Natural killer cell (primary cell): Measurements from ENCODE around the gene TCP11. TPM values are rescaled to one million over a fixed set of nuclear protein-coding genes. Genes with fewer than 3 reads are reported as not detected.

Source experiments
- ATAC-seq, 3 donors: fragments of 150-1000 bp in 2 of 3; fragments of 200-7000 bp in 1 of 3; cut with Tn5 transposase; 1 replicate in 1 of 3; 2 replicates in 2 of 3; pipeline ENCODE4 v1.10.0; 2021; ENCODE audit warnings: mild to moderate bottlenecking in 2 of 3, moderate library complexity in 2 of 3
- DNase-seq, 2 donors: peaks; one replicate each; pipeline versions ENCODE4 v3.0.0 to v3.0.0-alpha.2; 2013 to 2021; ENCODE audit warnings: mixed read lengths in 1 of 2
- H3K27ac ChIP-seq: one replicate; pipeline ENCODE4 v1.5.1; 2013; ENCODE audit warnings: mild to moderate bottlenecking, low read length
- H3K27me3 ChIP-seq: one replicate; pipeline ENCODE4 v1.6.1; 2013; ENCODE audit warnings: low read length; ENCODE audit not compliant: control insufficient read depth, insufficient read depth
- H3K36me3 ChIP-seq: one replicate; pipeline ENCODE4 v1.6.1; 2013; ENCODE audit warnings: low read length; ENCODE audit not compliant: control insufficient read depth, insufficient read depth
- H3K4me1 ChIP-seq: one replicate; pipeline ENCODE4 v1.6.1; 2013; ENCODE audit warnings: low read length; ENCODE audit not compliant: control insufficient read depth, insufficient read depth
- H3K4me3 ChIP-seq: one replicate; pipeline ENCODE4 v1.5.1; 2013; ENCODE audit warnings: low read length
- H3K9me3 ChIP-seq: one replicate; pipeline ENCODE4 v1.6.1; 2013; ENCODE audit warnings: low read length; ENCODE audit not compliant: control insufficient read depth, insufficient read depth
- H3K27ac Mint-ChIP-seq, 2 donors: one replicate each; pipeline ENCODE4 v1.8.0; 2022; ENCODE audit warnings: mild to moderate bottlenecking in 2 of 2, mixed read lengths in 2 of 2, moderate library complexity in 1 of 2
- H3K27me3 Mint-ChIP-seq, 2 donors: one replicate each; pipeline ENCODE4 v1.8.0; 2022; ENCODE audit warnings: low read depth in 2 of 2, mixed read lengths in 2 of 2
- H3K36me3 Mint-ChIP-seq: one replicate; pipeline ENCODE4 v1.8.0; 2022; ENCODE audit warnings: mixed read lengths
- H3K4me1 Mint-ChIP-seq, 2 donors: one replicate each; pipeline ENCODE4 v1.8.0; 2022; ENCODE audit warnings: mixed read lengths in 2 of 2
- H3K4me3 Mint-ChIP-seq: one replicate; pipeline ENCODE4 v1.8.0; 2022; ENCODE audit warnings: mild to moderate bottlenecking, moderate library complexity, mixed read lengths
- H3K9me3 Mint-ChIP-seq, 2 donors: one replicate each; pipeline ENCODE4 v1.8.0; 2022; ENCODE audit warnings: mixed read lengths in 2 of 2
- CTCF ChIP-seq: fragments of 200-600 bp; IDR thresholded peaks from one replicate; pipeline ENCODE4 v1.8.0; 2022; ENCODE audit warnings: antibody characterized with exemption
- WGBS: methylation state at CpG from one replicate; pipeline ENCODE4 v1.1.7; 2013; ENCODE audit warnings: missing lambda C conversion rate; ENCODE audit not compliant: insufficient coverage; 5-methylcytosine and 5-hydroxymethylcytosine counted together
- intact Hi-C: fragments of 100-400 bp; cut with micrococcal nuclease; formaldehyde crosslinking; loops from one replicate; pipeline ENCODE4 v1.14.2; 2022
- total RNA-seq, 4 donors: library from RNA; stranded (reverse); fragments of 120-200 nt in 1 of 4; gene quantifications; one replicate each; pipeline versions ENCODE4 v1.2.3 to v1.2.4, GENCODE V29; 2013 to 2022

TCP11 gene
- total RNA-seq, 3 donors from 2014 or later (not counting 1 experiment from before 2014, with no cell fraction given) = not detected

- H3K4me3 ChIP-seq = no peak overlapping the region
- no peak overlapping the region for H3K27ac ChIP-seq
- TF ChIP-seq CTCF = no peak
- no peaks in the 10 kb centered on the region for H3K27me3 ChIP-seq
- WGBS = 100% methylated on average over 2 of the region's 2 CpGs
- H3K4me3 Mint-ChIP-seq = no peak overlapping the region
- no peak overlapping the region for H3K27ac Mint-ChIP-seq
- ATAC-seq = no peak
- no peaks in the 10 kb centered on the region for H3K36me3 ChIP-seq
- no peaks in the 10 kb centered on the region for H3K36me3 Mint-ChIP-seq
- peaks cover 0 to 5% of the 10 kb centered on the region in 2 donors for H3K4me1 Mint-ChIP-seq
- no peak for DNase-seq
- H3K27me3 Mint-ChIP-seq = no peaks in the 10 kb centered on the region
- no peaks in the 10 kb centered on the region for H3K9me3 Mint-ChIP-seq
- no peaks in the 10 kb centered on the region for H3K9me3 ChIP-seq
- no peaks in the 10 kb centered on the region for H3K4me1 ChIP-seq
- intact Hi-C loops = no loop called here
These were observed 71.9 kb downstream of the TCP11 start for GRCh38 chr6:35069262-35069661.

GRCh38 chr6:35068644-35069043, 72.5 kb downstream of the TCP11 start:
- intact Hi-C loops = no loop called here
- Histone ChIP-seq H3K4me3 (no peak overlapping the region), H3K36me3 (no peaks in the 10 kb centered on the region), H3K4me1 (no peaks in the 10 kb centered on the region), H3K27me3 (no peaks in the 10 kb centered on the region), H3K27ac (no peak overlapping the region), H3K9me3 (no peaks in the 10 kb centered on the region)
- WGBS = 96% methylated on average over 7 of the region's 7 CpGs
- H3K9me3 Mint-ChIP-seq = no peaks in the 10 kb centered on the region
- ATAC-seq (no peak), DNase-seq (no peak)
- H3K4me1 Mint-ChIP-seq = peaks cover 0 to 5% of the 10 kb centered on the region in 2 donors
- no peaks in the 10 kb centered on the region for H3K27me3 Mint-ChIP-seq
- no peaks in the 10 kb centered on the region for H3K36me3 Mint-ChIP-seq
- no peak overlapping the region for H3K27ac Mint-ChIP-seq
- H3K4me3 Mint-ChIP-seq = no peak overlapping the region
- no peak for TF ChIP-seq CTCF

GRCh38 chr6:35068206-35068605, 72.9 kb downstream of the TCP11 start:
- H3K9me3 Mint-ChIP-seq = no peaks in the 10 kb centered on the region
- no peaks in the 10 kb centered on the region for H3K27me3 Mint-ChIP-seq
- Histone ChIP-seq H3K36me3 (no peaks in the 10 kb centered on the region), H3K4me3 (no peak overlapping the region), H3K4me1 (no peaks in the 10 kb centered on the region), H3K27me3 (no peaks in the 10 kb centered on the region), H3K9me3 (no peaks in the 10 kb centered on the region), H3K27ac (no peak overlapping the region)
- DNase-seq (no peak), ATAC-seq (no peak)
- intact Hi-C loops = no loop called here
- peaks cover 0 to 5% of the 10 kb centered on the region in 2 donors for H3K4me1 Mint-ChIP-seq
- TF ChIP-seq CTCF = no peak
- WGBS = 90% methylated on average over 7 of the region's 9 CpGs
- no peaks in the 10 kb centered on the region for H3K36me3 Mint-ChIP-seq
- H3K27ac Mint-ChIP-seq = no peak overlapping the region
- H3K4me3 Mint-ChIP-seq = no peak overlapping the region

Other genes with a start within 250 kb of the TCP11 start
- under 1 TPM in 2 of 3 donors, not detected in 1; 0.25 to 0.31 TPM for gene SCUBE3, start 72.6 kb upstream of the TCP11 start, total RNA-seq
- 10 to 100 TPM; 62.7 to 81.6 (median 64.6) TPM for gene ZNF76, start 118.4 kb upstream of the TCP11 start, total RNA-seq
- gene DEF6, start 156.5 kb upstream of the TCP11 start, total RNA-seq = 100 to 1,000 TPM; 232 to 297 (median 241) TPM
- gene PPARD, start 201.2 kb upstream of the TCP11 start, total RNA-seq = 10 to 100 TPM; 14.4 to 20.4 (median 18.8) TPM